K562 (cell line): ENCODE measurements around the gene APBB2. TPM values are rescaled to one million over a fixed set of nuclear protein-coding genes. Genes with fewer than 3 reads are reported as not detected.

Source experiments
- ATAC-seq: fragments of 200-7000 bp; cut with Tn5 transposase; 3 replicates; pipeline ENCODE4 v1.9.1; 2020; ENCODE audit warnings: moderate library complexity
- BruUV-seq: library from RNA; stranded (reverse); fragments of 400-500 nt; replicated peaks from 2 replicates; lab custom pipeline; 2021; lab: Mats Ljungman, UMichigan
- CTCF ChIA-PET: fragments of 300-600 bp; formaldehyde crosslinking; extraction: SDS; loops from one replicate; lab custom pipeline; 2021; ENCODE audit warnings: low intra/inter-chr PET ratio; lab: Yijun Ruan, JAX
- POLR2A ChIA-PET: fragments of 300-600, 350-650 bp; sonication (Branson Sonifier 250); formaldehyde crosslinking; extraction: SDS; loops from one replicate; lab custom pipeline; 2021; ENCODE audit warnings: antibody characterized with exemption, inconsistent platforms; lab: Yijun Ruan, JAX
- DNase-seq, 4 experiments: peaks; one replicate each; pipeline versions ENCODE4 v3.0.0 to v3.0.0-alpha.2; 2011 to 2018; ENCODE audit warnings: low spot score in 3 of 4, mixed read lengths in 3 of 4; ENCODE audit errors: extremely low read depth in 1 of 4
- FAIRE-seq: peaks from 2 replicates; lab custom pipeline; 2011; peaks lifted over from hg19 to GRCh38; lab: Jason Lieb, UNC
- H2AFZ ChIP-seq: 2 replicates; pipeline ENCODE4 v1.6.0; 2011; ENCODE audit warnings: low read depth, low read length, control low read depth, inconsistent platforms
- H3K27ac ChIP-seq: fragments of 200-600 bp; 3 replicates; pipeline ENCODE4 v1.8.0; 2011; ENCODE audit warnings: low read depth, mild to moderate bottlenecking, control low read depth, inconsistent platforms, low read length, moderate library complexity, mixed read lengths; ENCODE audit errors: extremely low read depth
- H3K27me3 ChIP-seq, 2 experiments: fragments of 300-600 bp in 1 of 2; 2 replicates in 1 of 2; 3 replicates in 1 of 2; pipeline versions ENCODE4 v1.6.0 to v1.8.0; 2011; ENCODE audit warnings: inconsistent platforms in 2 of 2, low read length in 2 of 2, mild to moderate bottlenecking in 1 of 2, mixed read lengths in 1 of 2, moderate library complexity in 1 of 2; ENCODE audit not compliant: control insufficient read depth in 2 of 2, insufficient read depth in 2 of 2
- H3K36me3 ChIP-seq: fragments of 300-600 bp; 3 replicates; pipeline ENCODE4 v1.8.0; 2011; ENCODE audit warnings: mild to moderate bottlenecking, low read length, inconsistent platforms; ENCODE audit not compliant: control insufficient read depth, insufficient read depth
- H3K4me1 ChIP-seq, 2 experiments: fragments of 200-600 bp in 1 of 2; replicated peaks in 1 of 2; 2 replicates in 1 of 2; 3 replicates in 1 of 2; pipeline versions ENCODE4 v1.5.1 to v1.8.0; 2011; ENCODE audit warnings: inconsistent platforms in 2 of 2, low read length in 2 of 2, mild to moderate bottlenecking in 1 of 2, mixed read lengths in 1 of 2, moderate library complexity in 1 of 2; ENCODE audit not compliant: control insufficient read depth in 2 of 2, insufficient read depth in 2 of 2
- H3K4me2 ChIP-seq: 2 replicates; pipeline ENCODE4 v1.6.1; 2011; ENCODE audit warnings: low read length, control low read depth, inconsistent platforms, mixed read lengths; ENCODE audit not compliant: insufficient read depth
- H3K4me3 ChIP-seq: fragments of 200-600 bp; sonication (generic), shearing (Covaris generic); 2 replicates; pipeline ENCODE4 v1.5.1; 2016; ENCODE audit warnings: control low read depth, inconsistent platforms
- H3K79me2 ChIP-seq: fragments of 200-600 bp; 3 replicates; pipeline ENCODE4 v1.8.0; 2011; ENCODE audit warnings: low read length, inconsistent platforms; ENCODE audit not compliant: control insufficient read depth, insufficient read depth
- H3K9ac ChIP-seq, 2 experiments: 2 replicates each; pipeline versions ENCODE4 v1.6.0 to v1.6.1; 2011; ENCODE audit warnings: low read depth in 2 of 2, low read length in 2 of 2, control low read depth in 1 of 2, inconsistent platforms in 1 of 2, mild to moderate bottlenecking in 1 of 2, mixed read lengths in 1 of 2; ENCODE audit not compliant: insufficient read depth in 1 of 2
- H3K9me1 ChIP-seq: one replicate; pipeline ENCODE4 v1.6.0; 2011; ENCODE audit warnings: inconsistent platforms, mild to moderate bottlenecking, low read length, moderate library complexity; ENCODE audit not compliant: control insufficient read depth, insufficient read depth
- H3K9me3 ChIP-seq: replicated peaks from 2 replicates; pipeline ENCODE4 v1.5.1; 2011; ENCODE audit warnings: low read depth, low read length, inconsistent platforms; ENCODE audit not compliant: control insufficient read depth, insufficient read depth
- H4K20me1 ChIP-seq: replicated peaks from 2 replicates; pipeline ENCODE4 v1.6.1; 2011; ENCODE audit warnings: low read length, inconsistent platforms, mixed read lengths; ENCODE audit not compliant: control insufficient read depth, insufficient read depth
- CBX1 ChIP-seq: sonication (generic); IDR thresholded peaks from 2 replicates; pipeline ENCODE4 v1.6.1; 2016; ENCODE audit warnings: antibody characterized with exemption, low read depth, mild to moderate bottlenecking
- CEBPB ChIP-seq: fragments of 450-650 bp; IDR thresholded peaks from 2 replicates; pipeline ENCODE4 v1.6.1; 2016; ENCODE audit warnings: missing genetic modification characterization, missing compliant biosample characterization
- MAFG ChIP-seq: fragments of 450-650 bp; conservative IDR thresholded peaks from 2 replicates; pipeline ENCODE4 v1.6.1; 2016; ENCODE audit warnings: missing genetic modification characterization, missing compliant biosample characterization
- NFIC ChIP-seq: fragments of 450-650 bp; IDR thresholded peaks from 2 replicates; pipeline ENCODE4 v1.6.1; 2017; ENCODE audit warnings: mild to moderate bottlenecking, inconsistent platforms
- SRSF3 ChIP-seq: fragments of 200-400 bp; formaldehyde crosslinking; IDR thresholded peaks from 2 replicates; pipeline ENCODE4 v1.6.1; 2016; ENCODE audit warnings: mild to moderate bottlenecking, low read length, moderate library complexity; ENCODE audit not compliant: insufficient read depth
- WGBS: fragments of 100-300 bp; shearing (Covaris generic); methylation state at CpG from one replicate; pipeline ENCODE4 v1.1.6; 2016; ENCODE audit warnings: low coverage, mixed read lengths; ENCODE audit not compliant: insufficient coverage; ENCODE audit errors: missing lambda C conversion rate; 5-methylcytosine and 5-hydroxymethylcytosine counted together
- in situ Hi-C: fragments of 300-500 bp; cut with MboI; formaldehyde crosslinking; loops from 4 replicates; pipeline ENCODE4 v1.15.0; 2018; ENCODE audit warnings: inconsistent platforms, mixed read lengths
- intact Hi-C: fragments of 100-400 bp; cut with micrococcal nuclease; formaldehyde crosslinking; loops from 2 replicates; pipeline ENCODE4 v1.14.2; 2022
- polyA plus RNA-seq, 8 experiments: library from polyadenylated mRNA; depleted of rRNA in 4 of 8; stranded (reverse) in 5 of 8; unstranded in 3 of 8; fragments of >200 nt; fragmentation: Nextera tagmentation in 2 of 8; fragmentation: Illumina TruSeq in 1 of 8; extraction: Ambion mirVana in 2 of 8; extraction: Trizol in 1 of 8; gene quantifications; 2 replicates each; pipeline versions ENCODE4 v1.2.1 to v1.2.3, GENCODE V29; 2011 to 2014; ENCODE audit warnings: inconsistent platforms in 1 of 8, missing spikeins in 1 of 8
- total RNA-seq, 7 experiments: library from RNA; depleted of rRNA in 6 of 7; stranded (reverse); fragments of >200 nt in 6 of 7; fragmentation: Illumina TruSeq in 2 of 7; extraction: Trizol in 2 of 7; gene quantifications; 2 replicates each; pipeline versions ENCODE4 v1.2.1 to v1.2.3, GENCODE V29; 2011 to 2021; ENCODE audit warnings: low replicate concordance in 1 of 7
- TF ChIP-seq, protein P1 (sequence below), 2 experiments: fragments of 450-650 bp; conservative IDR thresholded peaks; 2 replicates each; pipeline ENCODE4 v1.6.1; 2017; ENCODE audit warnings: mild to moderate bottlenecking in 2 of 2, moderate library complexity in 2 of 2
- TF ChIP-seq, protein P2 (sequence below): fragments of 450-650 bp; IDR thresholded peaks from 2 replicates; pipeline ENCODE4 v1.6.1; 2016; ENCODE audit warnings: missing biosample characterization, missing genetic modification characterization
- TF ChIP-seq, protein P3 (sequence below): IDR thresholded peaks from 3 replicates; pipeline ENCODE4 v1.6.1; 2011; ENCODE audit warnings: borderline replicate concordance, mild to moderate bottlenecking; ENCODE audit not compliant: insufficient read length, insufficient read depth
- TF ChIP-seq, protein P4 (sequence below), 2 experiments: fragments of 450-650 bp; IDR thresholded peaks; 2 replicates each; pipeline ENCODE4 v1.6.1; 2016; ENCODE audit warnings: mild to moderate bottlenecking in 2 of 2, borderline replicate concordance in 1 of 2, low read depth in 1 of 2, moderate library complexity in 1 of 2

The APBB2 gene
- total and polyA plus RNA-seq, 9 of the 15 experiments (the other 6 are each of a cell fraction or from before 2014, with no cell fraction given): 0.08 to 2.1 (median 1.4) TPM

DNA sequence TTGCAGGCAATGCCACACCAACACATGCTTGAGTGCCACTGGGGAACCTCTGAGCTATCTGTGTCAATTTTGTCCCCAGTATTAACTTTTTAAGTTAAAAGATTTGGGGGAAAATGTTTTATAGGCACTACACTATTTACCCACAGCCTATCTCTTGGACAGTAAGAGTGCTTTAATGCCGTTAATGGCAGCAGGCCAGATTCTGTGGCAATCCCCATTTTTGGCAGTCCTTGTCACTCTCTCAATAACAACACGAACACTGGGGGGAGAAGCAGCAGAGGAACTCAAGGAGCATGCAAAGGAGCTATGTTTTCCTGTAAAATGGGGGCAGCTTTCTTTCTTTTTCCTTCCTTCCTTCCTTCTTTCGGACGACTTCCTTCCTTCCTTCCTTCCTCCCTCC is 296.0 kb downstream of the APBB2 start:
- H3K9me1 ChIP-seq: no peaks in the 10 kb centered on the region
- intact Hi-C loops (loop anchor here (5.0 kb wide), 1 partner anchor 181 kb away; no protein-coding TSS in a partner anchor), in situ Hi-C loops (no loop called here)
- no peaks in the 10 kb centered on the region for H3K36me3 ChIP-seq
- 0% methylated on average over 2 of the region's 4 CpGs for WGBS
- no peak overlapping the region for H3K27ac ChIP-seq
- ChIA-PET POLR2A (interaction anchor here (0.5 kb wide), 1 partner anchor 901 kb away, joined by 3 read pairs; no protein-coding TSS in a partner anchor), CTCF (no interaction called here)
- no peak overlapping the region for H3K4me2 ChIP-seq
- ATAC-seq (no peak), FAIRE-seq (no peak), DNase-seq (no peak)
- H3K79me2 ChIP-seq: no peaks in the 10 kb centered on the region
- no TSS peak for BruUV-seq
- no peaks in the 10 kb centered on the region for H3K4me1 ChIP-seq
- peaks cover 11 to 19% of the 10 kb centered on the region in 2 experiments; a peak in 4 of 5 replicates for H3K27me3 ChIP-seq
- H2AFZ ChIP-seq: no peak overlapping the region
- H3K4me3 ChIP-seq: no peak overlapping the region
- H4K20me1 ChIP-seq: no peaks in the 10 kb centered on the region; the same call in 1 of the 2 replicates
- no peaks in the 10 kb centered on the region for H3K9me3 ChIP-seq
- no peak overlapping the region for H3K9ac ChIP-seq
- TF ChIP-seq, protein P1, sequence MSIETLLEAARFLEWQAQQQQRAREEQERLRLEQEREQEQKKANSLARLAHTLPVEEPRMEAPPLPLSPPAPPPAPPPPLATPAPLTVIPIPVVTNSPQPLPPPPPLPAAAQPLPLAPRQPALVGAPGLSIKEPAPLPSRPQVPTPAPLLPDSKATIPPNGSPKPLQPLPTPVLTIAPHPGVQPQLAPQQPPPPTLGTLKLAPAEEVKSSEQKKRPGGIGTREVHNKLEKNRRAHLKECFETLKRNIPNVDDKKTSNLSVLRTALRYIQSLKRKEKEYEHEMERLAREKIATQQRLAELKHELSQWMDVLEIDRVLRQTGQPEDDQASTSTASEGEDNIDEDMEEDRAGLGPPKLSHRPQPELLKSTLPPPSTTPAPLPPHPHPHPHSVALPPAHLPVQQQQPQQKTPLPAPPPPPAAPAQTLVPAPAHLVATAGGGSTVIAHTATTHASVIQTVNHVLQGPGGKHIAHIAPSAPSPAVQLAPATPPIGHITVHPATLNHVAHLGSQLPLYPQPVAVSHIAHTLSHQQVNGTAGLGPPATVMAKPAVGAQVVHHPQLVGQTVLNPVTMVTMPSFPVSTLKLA (conservative IDR thresholded peaks at IDR 0.05): no peak
- TF ChIP-seq CEBPB (tag) (0 out of 2 replicates have a peak, but pooled peaks have one; percentile 7), MAFG (tag) (no peak), SRSF3 (no peak), NFIC (0 out of 2 replicates have a peak, but pooled peaks have one; percentile 24), CBX1 (no peak)
- TF ChIP-seq, protein P2, sequence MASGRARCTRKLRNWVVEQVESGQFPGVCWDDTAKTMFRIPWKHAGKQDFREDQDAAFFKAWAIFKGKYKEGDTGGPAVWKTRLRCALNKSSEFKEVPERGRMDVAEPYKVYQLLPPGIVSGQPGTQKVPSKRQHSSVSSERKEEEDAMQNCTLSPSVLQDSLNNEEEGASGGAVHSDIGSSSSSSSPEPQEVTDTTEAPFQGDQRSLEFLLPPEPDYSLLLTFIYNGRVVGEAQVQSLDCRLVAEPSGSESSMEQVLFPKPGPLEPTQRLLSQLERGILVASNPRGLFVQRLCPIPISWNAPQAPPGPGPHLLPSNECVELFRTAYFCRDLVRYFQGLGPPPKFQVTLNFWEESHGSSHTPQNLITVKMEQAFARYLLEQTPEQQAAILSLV (tag): no peak
- TF ChIP-seq, protein P3, sequence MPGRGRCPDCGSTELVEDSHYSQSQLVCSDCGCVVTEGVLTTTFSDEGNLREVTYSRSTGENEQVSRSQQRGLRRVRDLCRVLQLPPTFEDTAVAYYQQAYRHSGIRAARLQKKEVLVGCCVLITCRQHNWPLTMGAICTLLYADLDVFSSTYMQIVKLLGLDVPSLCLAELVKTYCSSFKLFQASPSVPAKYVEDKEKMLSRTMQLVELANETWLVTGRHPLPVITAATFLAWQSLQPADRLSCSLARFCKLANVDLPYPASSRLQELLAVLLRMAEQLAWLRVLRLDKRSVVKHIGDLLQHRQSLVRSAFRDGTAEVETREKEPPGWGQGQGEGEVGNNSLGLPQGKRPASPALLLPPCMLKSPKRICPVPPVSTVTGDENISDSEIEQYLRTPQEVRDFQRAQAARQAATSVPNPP: no peak
- TF ChIP-seq, protein P4, sequence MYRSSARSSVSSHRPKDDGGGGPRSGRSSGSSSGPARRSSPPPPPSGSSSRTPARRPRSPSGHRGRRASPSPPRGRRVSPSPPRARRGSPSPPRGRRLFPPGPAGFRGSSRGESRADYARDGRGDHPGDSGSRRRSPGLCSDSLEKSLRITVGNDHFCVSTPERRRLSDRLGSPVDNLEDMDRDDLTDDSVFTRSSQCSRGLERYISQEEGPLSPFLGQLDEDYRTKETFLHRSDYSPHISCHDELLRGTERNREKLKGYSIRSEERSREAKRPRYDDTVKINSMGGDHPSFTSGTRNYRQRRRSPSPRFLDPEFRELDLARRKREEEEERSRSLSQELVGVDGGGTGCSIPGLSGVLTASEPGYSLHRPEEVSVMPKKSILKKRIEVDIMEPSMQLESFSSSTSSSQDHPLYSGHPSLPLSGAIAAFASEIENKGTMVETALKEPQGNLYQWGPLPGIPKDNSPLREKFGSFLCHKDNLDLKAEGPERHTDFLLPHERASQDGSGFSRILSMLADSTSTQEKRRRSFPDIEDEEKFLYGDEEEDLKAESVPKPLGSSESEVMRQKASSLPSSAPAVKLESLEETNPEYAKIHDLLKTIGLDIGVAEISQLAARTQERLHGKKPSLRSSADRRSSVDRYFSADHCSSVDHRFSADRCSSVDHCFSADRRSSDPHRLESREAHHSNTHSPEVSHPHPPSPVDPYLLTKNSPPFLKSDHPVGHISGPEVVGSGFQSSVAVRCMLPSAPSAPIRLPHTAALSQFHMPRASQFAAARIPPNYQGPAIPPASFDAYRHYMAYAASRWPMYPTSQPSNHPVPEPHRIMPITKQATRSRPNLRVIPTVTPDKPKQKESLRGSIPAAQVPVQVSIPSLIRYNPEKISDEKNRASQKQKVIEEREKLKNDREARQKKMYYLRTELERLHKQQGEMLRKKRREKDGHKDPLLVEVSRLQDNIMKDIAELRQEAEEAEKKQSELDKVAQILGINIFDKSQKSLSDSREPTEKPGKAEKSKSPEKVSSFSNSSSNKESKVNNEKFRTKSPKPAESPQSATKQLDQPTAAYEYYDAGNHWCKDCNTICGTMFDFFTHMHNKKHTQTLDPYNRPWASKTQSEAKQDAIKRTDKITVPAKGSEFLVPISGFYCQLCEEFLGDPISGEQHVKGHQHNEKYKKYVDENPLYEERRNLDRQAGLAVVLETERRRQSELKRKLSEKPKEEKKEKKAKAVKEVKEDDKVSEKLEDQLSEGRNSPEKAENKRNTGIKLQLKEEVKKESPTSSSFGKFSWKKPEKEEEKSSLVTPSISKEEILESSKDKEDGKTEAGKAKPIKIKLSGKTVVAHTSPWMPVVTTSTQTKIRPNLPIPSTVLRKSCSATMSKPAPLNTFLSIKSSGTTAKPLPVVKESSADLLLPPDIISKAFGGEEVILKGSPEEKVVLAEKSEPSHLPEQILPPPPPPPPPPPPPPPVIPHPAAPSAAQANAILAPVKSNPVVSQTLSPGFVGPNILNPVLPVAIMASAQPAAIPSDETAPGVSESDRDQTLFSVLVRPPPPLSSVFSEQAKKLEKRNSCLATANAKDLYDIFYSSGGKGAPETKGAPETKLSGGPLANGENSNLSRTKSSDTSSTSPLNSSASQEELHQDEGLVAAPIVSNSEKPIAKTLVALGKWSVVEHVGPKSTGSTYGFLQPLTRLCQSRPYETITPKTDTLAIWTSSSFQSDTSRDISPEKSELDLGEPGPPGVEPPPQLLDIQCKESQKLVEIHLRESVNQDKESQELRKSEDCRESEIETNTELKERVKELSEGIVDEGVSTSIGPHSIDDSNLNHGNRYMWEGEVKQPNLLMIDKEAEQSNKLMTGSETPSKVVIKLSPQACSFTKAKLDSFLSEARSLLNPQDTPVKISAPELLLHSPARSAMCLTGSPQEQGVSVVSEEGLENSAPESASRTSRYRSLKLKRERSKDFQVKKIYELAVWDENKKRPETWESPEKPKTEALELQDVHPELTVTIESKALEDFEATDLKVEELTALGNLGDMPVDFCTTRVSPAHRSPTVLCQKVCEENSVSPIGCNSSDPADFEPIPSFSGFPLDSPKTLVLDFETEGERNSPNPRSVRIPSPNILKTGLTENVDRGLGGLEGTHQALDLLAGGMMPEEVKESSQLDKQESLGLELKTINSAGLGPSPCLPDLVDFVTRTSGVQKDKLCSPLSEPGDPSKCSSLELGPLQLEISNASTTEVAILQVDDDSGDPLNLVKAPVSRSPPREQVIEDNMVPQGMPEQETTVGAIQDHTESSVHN (IDR thresholded peaks at IDR 0.05; ENCODE audit: borderline replicate concordance in 1 of 2, low read depth in 1 of 2): no peak
